ENCODE data around the gene LRRK1. TPM values are rescaled to one million over a fixed set of nuclear protein-coding genes. Genes with fewer than 3 reads are reported as not detected.

The LRRK1 gene
- total and polyA plus RNA-seq, 2 of the 13 experiments (the other 11 are each of a cell fraction or from before 2014, with no cell fraction given), result 0.13 to 1.2 TPM

DNA sequence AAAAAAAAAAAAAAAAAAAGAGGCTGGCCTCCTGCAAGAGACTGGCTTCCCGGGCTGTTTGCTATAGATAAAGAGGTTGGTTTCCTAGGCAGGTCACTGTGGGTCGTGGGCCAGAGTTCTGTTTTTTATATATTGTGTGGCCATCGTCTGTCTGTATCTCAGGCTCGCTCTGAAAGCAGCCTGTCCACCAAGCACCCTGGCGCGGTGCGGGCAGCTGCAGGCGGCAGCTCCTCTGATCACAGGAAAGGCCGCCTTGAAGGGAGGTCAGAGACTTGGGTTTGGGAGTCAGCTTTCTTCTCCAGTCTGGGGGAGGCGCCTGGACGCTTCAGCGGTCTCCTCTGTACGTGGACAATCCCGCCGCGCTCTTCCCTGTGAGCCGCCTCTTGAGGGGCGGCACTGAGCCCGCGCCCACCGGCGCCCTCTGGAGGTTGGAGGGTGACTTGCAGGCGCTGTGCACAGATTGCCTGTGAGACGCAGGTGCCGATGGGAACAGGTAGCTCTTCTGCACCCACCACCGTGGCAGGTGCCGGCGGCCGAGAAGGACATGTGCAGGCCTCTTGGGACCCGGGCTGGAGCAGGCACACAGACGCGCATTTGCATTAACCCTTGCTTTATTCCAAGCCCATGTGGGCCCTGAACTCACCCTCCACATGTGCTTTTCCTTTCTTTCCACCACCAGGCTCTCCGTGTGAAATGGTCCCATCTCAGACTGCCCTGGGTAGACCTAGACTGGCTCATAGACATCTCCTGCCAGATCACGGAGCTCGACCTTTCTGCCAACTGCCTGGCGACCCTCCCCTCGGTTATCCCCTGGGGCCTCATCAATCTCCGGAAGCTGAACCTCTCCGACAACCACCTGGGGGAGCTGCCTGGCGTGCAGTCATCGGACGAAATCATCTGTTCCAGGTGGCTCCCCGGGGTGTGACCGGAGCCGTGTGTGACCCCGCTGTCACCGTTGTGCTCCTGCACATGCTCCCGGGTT, 89.3 kb downstream of the LRRK1 start (continued):
- TF ChIP-seq, protein P1, sequence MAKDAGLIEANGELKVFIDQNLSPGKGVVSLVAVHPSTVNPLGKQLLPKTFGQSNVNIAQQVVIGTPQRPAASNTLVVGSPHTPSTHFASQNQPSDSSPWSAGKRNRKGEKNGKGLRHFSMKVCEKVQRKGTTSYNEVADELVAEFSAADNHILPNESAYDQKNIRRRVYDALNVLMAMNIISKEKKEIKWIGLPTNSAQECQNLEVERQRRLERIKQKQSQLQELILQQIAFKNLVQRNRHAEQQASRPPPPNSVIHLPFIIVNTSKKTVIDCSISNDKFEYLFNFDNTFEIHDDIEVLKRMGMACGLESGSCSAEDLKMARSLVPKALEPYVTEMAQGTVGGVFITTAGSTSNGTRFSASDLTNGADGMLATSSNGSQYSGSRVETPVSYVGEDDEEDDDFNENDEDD (CRISPR knock-in tag; IDR thresholded peaks at IDR 0.05; ENCODE audit: borderline replicate concordance), result peak; percentile 65; the same call in 1 of the 2 replicates
- TF ChIP-seq ZNF446 (CRISPR knock-in tag; IDR thresholded peaks at IDR 0.05), result no peak
- TF ChIP-seq HNF4A (CRISPR knock-in tag; IDR thresholded peaks at IDR 0.05), result no peak
- TF ChIP-seq KDM5B (CRISPR knock-in tag; IDR thresholded peaks at IDR 0.05; ENCODE audit: borderline replicate concordance), result 0 out of 2 replicates have a peak, but pooled peaks have one; percentile 46
- TF ChIP-seq, protein P2, sequence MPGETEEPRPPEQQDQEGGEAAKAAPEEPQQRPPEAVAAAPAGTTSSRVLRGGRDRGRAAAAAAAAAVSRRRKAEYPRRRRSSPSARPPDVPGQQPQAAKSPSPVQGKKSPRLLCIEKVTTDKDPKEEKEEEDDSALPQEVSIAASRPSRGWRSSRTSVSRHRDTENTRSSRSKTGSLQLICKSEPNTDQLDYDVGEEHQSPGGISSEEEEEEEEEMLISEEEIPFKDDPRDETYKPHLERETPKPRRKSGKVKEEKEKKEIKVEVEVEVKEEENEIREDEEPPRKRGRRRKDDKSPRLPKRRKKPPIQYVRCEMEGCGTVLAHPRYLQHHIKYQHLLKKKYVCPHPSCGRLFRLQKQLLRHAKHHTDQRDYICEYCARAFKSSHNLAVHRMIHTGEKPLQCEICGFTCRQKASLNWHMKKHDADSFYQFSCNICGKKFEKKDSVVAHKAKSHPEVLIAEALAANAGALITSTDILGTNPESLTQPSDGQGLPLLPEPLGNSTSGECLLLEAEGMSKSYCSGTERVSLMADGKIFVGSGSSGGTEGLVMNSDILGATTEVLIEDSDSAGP (CRISPR knock-in tag; IDR thresholded peaks at IDR 0.05; ENCODE audit: borderline replicate concordance), result peak; percentile 58; the same call in 1 of the 2 replicates
- TF ChIP-seq ZNF282 (IDR thresholded peaks at IDR 0.05; ENCODE audit: partially characterized antibody), result no peak
- TF ChIP-seq RELA (CRISPR knock-in tag; IDR thresholded peaks at IDR 0.05), result no peak
- 0 out of 2 replicates have a peak, but pooled peaks have one; percentile 19 for TF ChIP-seq ZNF564 (CRISPR knock-in tag; IDR thresholded peaks at IDR 0.05)
- 0 out of 2 replicates have a peak, but pooled peaks have one; percentile 8 for TF ChIP-seq SNAI1 (CRISPR knock-in tag; IDR thresholded peaks at IDR 0.05; ENCODE audit: borderline replicate concordance)
- 0 out of 2 replicates have a peak, but pooled peaks have one; percentile 32 for TF ChIP-seq ESRRA (CRISPR knock-in tag; IDR thresholded peaks at IDR 0.05; ENCODE audit: low read depth)
- no peak for TF ChIP-seq SOX6 (IDR thresholded peaks at IDR 0.05)
- TF ChIP-seq SOX6 (CRISPR knock-in tag; IDR thresholded peaks at IDR 0.05), result peak; percentile 47
- TF ChIP-seq RBM39 (IDR thresholded peaks at IDR 0.05; ENCODE audit: low read depth, low read length, poor library complexity, severe bottlenecking), result peak; percentile 59
- TF ChIP-seq, protein P3, sequence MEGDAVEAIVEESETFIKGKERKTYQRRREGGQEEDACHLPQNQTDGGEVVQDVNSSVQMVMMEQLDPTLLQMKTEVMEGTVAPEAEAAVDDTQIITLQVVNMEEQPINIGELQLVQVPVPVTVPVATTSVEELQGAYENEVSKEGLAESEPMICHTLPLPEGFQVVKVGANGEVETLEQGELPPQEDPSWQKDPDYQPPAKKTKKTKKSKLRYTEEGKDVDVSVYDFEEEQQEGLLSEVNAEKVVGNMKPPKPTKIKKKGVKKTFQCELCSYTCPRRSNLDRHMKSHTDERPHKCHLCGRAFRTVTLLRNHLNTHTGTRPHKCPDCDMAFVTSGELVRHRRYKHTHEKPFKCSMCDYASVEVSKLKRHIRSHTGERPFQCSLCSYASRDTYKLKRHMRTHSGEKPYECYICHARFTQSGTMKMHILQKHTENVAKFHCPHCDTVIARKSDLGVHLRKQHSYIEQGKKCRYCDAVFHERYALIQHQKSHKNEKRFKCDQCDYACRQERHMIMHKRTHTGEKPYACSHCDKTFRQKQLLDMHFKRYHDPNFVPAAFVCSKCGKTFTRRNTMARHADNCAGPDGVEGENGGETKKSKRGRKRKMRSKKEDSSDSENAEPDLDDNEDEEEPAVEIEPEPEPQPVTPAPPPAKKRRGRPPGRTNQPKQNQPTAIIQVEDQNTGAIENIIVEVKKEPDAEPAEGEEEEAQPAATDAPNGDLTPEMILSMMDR (CRISPR knock-in tag; IDR thresholded peaks at IDR 0.05), result peak; percentile 95
- TF ChIP-seq YY1 (IDR thresholded peaks at IDR 0.05; ENCODE audit: insufficient read depth, insufficient replicate concordance, low read depth, low read length), result peak; percentile 68
- TF ChIP-seq ETV5 (CRISPR knock-in tag; IDR thresholded peaks at IDR 0.05; ENCODE audit: borderline replicate concordance), result peak; percentile 13; the same call in 1 of the 2 replicates
- 0 out of 2 replicates have a peak, but pooled peaks have one; percentile 33 for TF ChIP-seq RBFOX2 (IDR thresholded peaks at IDR 0.05; ENCODE audit: low read depth, low read length)
- TF ChIP-seq KLF9 (CRISPR knock-in tag; IDR thresholded peaks at IDR 0.05; ENCODE audit: low read depth), result 0 out of 2 replicates have a peak, but pooled peaks have one; percentile 12
- no peak for TF ChIP-seq ZIK1 (CRISPR knock-in tag; IDR thresholded peaks at IDR 0.05; ENCODE audit: borderline replicate concordance, low read depth)
- TF ChIP-seq, protein P4, sequence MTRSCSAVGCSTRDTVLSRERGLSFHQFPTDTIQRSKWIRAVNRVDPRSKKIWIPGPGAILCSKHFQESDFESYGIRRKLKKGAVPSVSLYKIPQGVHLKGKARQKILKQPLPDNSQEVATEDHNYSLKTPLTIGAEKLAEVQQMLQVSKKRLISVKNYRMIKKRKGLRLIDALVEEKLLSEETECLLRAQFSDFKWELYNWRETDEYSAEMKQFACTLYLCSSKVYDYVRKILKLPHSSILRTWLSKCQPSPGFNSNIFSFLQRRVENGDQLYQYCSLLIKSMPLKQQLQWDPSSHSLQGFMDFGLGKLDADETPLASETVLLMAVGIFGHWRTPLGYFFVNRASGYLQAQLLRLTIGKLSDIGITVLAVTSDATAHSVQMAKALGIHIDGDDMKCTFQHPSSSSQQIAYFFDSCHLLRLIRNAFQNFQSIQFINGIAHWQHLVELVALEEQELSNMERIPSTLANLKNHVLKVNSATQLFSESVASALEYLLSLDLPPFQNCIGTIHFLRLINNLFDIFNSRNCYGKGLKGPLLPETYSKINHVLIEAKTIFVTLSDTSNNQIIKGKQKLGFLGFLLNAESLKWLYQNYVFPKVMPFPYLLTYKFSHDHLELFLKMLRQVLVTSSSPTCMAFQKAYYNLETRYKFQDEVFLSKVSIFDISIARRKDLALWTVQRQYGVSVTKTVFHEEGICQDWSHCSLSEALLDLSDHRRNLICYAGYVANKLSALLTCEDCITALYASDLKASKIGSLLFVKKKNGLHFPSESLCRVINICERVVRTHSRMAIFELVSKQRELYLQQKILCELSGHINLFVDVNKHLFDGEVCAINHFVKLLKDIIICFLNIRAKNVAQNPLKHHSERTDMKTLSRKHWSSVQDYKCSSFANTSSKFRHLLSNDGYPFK (CRISPR knock-in tag; IDR thresholded peaks at IDR 0.05; ENCODE audit: borderline replicate concordance), result peak; percentile 29; the same call in 1 of the 2 replicates
